Trophoblast cell (in vitro differentiated cells and primary cell): ENCODE measurements around the gene BSND.

Experiments
- DNase-seq, 2 donors: peaks; one replicate each; pipeline ENCODE4 v3.0.0-alpha.2; 2016
- H2AFZ ChIP-seq: 2 replicates; pipeline ENCODE4 v1.6.1; 2013; ENCODE audit warnings: low read length, moderate library complexity, mild to moderate bottlenecking; ENCODE audit not compliant: insufficient read depth, poor library complexity
- H2AK5ac ChIP-seq: 2 replicates; pipeline ENCODE4 v1.6.1; 2013; ENCODE audit warnings: mild to moderate bottlenecking, low read length
- H2BK120ac ChIP-seq: 2 replicates; pipeline ENCODE4 v1.6.1; 2013; ENCODE audit warnings: low read length, mild to moderate bottlenecking, moderate library complexity; ENCODE audit not compliant: insufficient read depth, poor library complexity
- H2BK12ac ChIP-seq: 2 replicates; pipeline ENCODE4 v1.6.1; 2013; ENCODE audit warnings: mild to moderate bottlenecking, low read length, moderate library complexity
- H2BK5ac ChIP-seq: 2 replicates; pipeline ENCODE4 v1.6.1; 2013; ENCODE audit warnings: low read length, low read depth, moderate library complexity, mild to moderate bottlenecking; ENCODE audit not compliant: poor library complexity
- H3K14ac ChIP-seq: 2 replicates; pipeline ENCODE4 v1.6.1; 2013; ENCODE audit warnings: mild to moderate bottlenecking, low read length
- H3K18ac ChIP-seq: 2 replicates; pipeline ENCODE4 v1.6.1; 2013; ENCODE audit warnings: mild to moderate bottlenecking, low read length
- H3K23ac ChIP-seq: 2 replicates; pipeline ENCODE4 v1.6.1; 2013; ENCODE audit warnings: low read length
- H3K27ac ChIP-seq: 2 replicates; pipeline ENCODE4 v1.5.1; 2013; ENCODE audit warnings: low read depth, mild to moderate bottlenecking, inconsistent platforms, low read length, moderate library complexity
- H3K27me3 ChIP-seq: 2 replicates; pipeline ENCODE4 v1.6.1; 2013; ENCODE audit warnings: inconsistent platforms, mild to moderate bottlenecking, low read length, moderate library complexity; ENCODE audit not compliant: insufficient read depth
- H3K36me3 ChIP-seq, 2 experiments: 1 replicate in 1 of 2; 2 replicates in 1 of 2; pipeline ENCODE4 v1.6.1; 2013; ENCODE audit warnings: low read length in 2 of 2, mild to moderate bottlenecking in 2 of 2, moderate library complexity in 1 of 2; ENCODE audit not compliant: insufficient read depth in 2 of 2, control insufficient read depth in 1 of 2
- H3K4ac ChIP-seq: 2 replicates; pipeline ENCODE4 v1.6.1; 2013; ENCODE audit warnings: low read depth, mild to moderate bottlenecking, low read length, moderate library complexity
- H3K4me1 ChIP-seq, 2 experiments: 1 replicate in 1 of 2; 2 replicates in 1 of 2; pipeline ENCODE4 v1.6.1; 2013; ENCODE audit warnings: low read length in 2 of 2, mild to moderate bottlenecking in 2 of 2, moderate library complexity in 1 of 2; ENCODE audit not compliant: insufficient read depth in 2 of 2, control insufficient read depth in 1 of 2
- H3K4me2 ChIP-seq: 2 replicates; pipeline ENCODE4 v1.6.1; 2013; ENCODE audit warnings: inconsistent platforms, mild to moderate bottlenecking, low read length, moderate library complexity
- H3K4me3 ChIP-seq: 2 replicates; pipeline ENCODE4 v1.5.1; 2013; ENCODE audit warnings: mild to moderate bottlenecking, low read depth, low read length, inconsistent platforms
- H3K79me1 ChIP-seq: one replicate; pipeline ENCODE4 v1.6.1; 2013; ENCODE audit warnings: low read length
- H3K79me2 ChIP-seq: 2 replicates; pipeline ENCODE4 v1.6.1; 2013; ENCODE audit warnings: low read length, mild to moderate bottlenecking; ENCODE audit not compliant: control insufficient read depth, insufficient read depth, poor library complexity
- H3K9ac ChIP-seq: 2 replicates; pipeline ENCODE4 v1.6.1; 2013; ENCODE audit warnings: mild to moderate bottlenecking, low read length
- H3K9me3 ChIP-seq: 2 replicates; pipeline ENCODE4 v1.6.1; 2013; ENCODE audit warnings: low read depth, mild to moderate bottlenecking, control low read depth, inconsistent platforms, low read length; ENCODE audit not compliant: insufficient read depth
- H4K12ac ChIP-seq: 2 replicates; pipeline ENCODE4 v1.6.1; 2013; ENCODE audit warnings: low read depth, mild to moderate bottlenecking, low read length, moderate library complexity
- H4K8ac ChIP-seq: 2 replicates; pipeline ENCODE4 v1.6.1; 2013; ENCODE audit warnings: low read depth, mild to moderate bottlenecking, low read length, moderate library complexity
- H4K91ac ChIP-seq: one replicate; pipeline ENCODE4 v1.6.1; 2013; ENCODE audit warnings: low read depth, mild to moderate bottlenecking, low read length, moderate library complexity
- WGBS: extraction: QIAGEN DNeasy Blood & Tissue Kit; methylation state at CpG from one replicate; pipeline ENCODE4 v1.1.7; 2013; ENCODE audit warnings: missing lambda C conversion rate; ENCODE audit not compliant: insufficient read length, insufficient coverage; ENCODE audit errors: extremely low coverage; 5-methylcytosine and 5-hydroxymethylcytosine counted together

The BSND gene

GRCh38 chr1:55054396-55054795 is 55.7 kb downstream of the BSND start:
- WGBS, result no CpG with 5 or more reads among the region's 5 CpGs

GRCh38 chr1:55055084-55055882 is 56.5 kb downstream of the BSND start:
- Histone ChIP-seq H3K4me2 (no peak overlapping the region), H2AFZ (no peak overlapping the region), H4K12ac (no peak overlapping the region), H3K9ac (no peak overlapping the region), H3K14ac (no peak overlapping the region), H3K4me3 (no peak overlapping the region), H3K79me2 (no peaks in the 10 kb centered on the region), H3K23ac (no peak overlapping the region), H3K9me3 (peaks cover 3% of the 10 kb centered on the region), H3K79me1 (no peaks in the 10 kb centered on the region), H3K18ac (no peak overlapping the region), H2BK5ac (no peak overlapping the region), H3K27me3 (no peaks in the 10 kb centered on the region), H3K27ac (no peak overlapping the region), H4K91ac (no peak overlapping the region), H4K8ac (no peak overlapping the region), H2AK5ac (no peak overlapping the region), H3K4ac (no peak overlapping the region), H2BK12ac (no peak overlapping the region), H3K36me3 (no peaks in the 10 kb centered on the region), H2BK120ac (no peak overlapping the region), H3K4me1 (peaks cover 6% of the 10 kb centered on the region in 2 experiments)
- no CpG with 5 or more reads among the region's 12 CpGs for WGBS
- peak; percentile 93 to 98 for DNase-seq

More at GRCh38 chr1:55054396-55054795, 55.7 kb downstream of the BSND start:
- peaks cover 6% of the 10 kb centered on the region in 2 experiments for H3K4me1 ChIP-seq
- H4K91ac ChIP-seq, result no peak overlapping the region
- H3K36me3 ChIP-seq, result no peaks in the 10 kb centered on the region
- peaks cover 3% of the 10 kb centered on the region for H3K9me3 ChIP-seq
- no peak for DNase-seq
- no peak overlapping the region for H3K9ac ChIP-seq
- H3K4me2 ChIP-seq, result no peak overlapping the region
- H2BK120ac ChIP-seq, result no peak overlapping the region
- no peak overlapping the region for H3K23ac ChIP-seq
- no peaks in the 10 kb centered on the region for H3K79me1 ChIP-seq
- H3K14ac ChIP-seq, result no peak overlapping the region
- H3K4ac ChIP-seq, result no peak overlapping the region
- no peak overlapping the region for H4K12ac ChIP-seq
- no peak overlapping the region for H2BK12ac ChIP-seq
- H2BK5ac ChIP-seq, result no peak overlapping the region
- H3K27ac ChIP-seq, result no peak overlapping the region
- H3K4me3 ChIP-seq, result no peak overlapping the region
- H2AK5ac ChIP-seq, result no peak overlapping the region
- H3K79me2 ChIP-seq, result no peaks in the 10 kb centered on the region
- no peak overlapping the region for H2AFZ ChIP-seq
- H4K8ac ChIP-seq, result no peak overlapping the region
- H3K18ac ChIP-seq, result no peak overlapping the region
- H3K27me3 ChIP-seq, result no peaks in the 10 kb centered on the region

- H3K14ac ChIP-seq, result no peak overlapping the region
- H3K23ac ChIP-seq, result no peak overlapping the region
- no peak overlapping the region for H3K27ac ChIP-seq
- H3K36me3 ChIP-seq, result no peaks in the 10 kb centered on the region
- no peak overlapping the region for H2BK5ac ChIP-seq
- H2AFZ ChIP-seq, result no peak overlapping the region
- H2BK120ac ChIP-seq, result no peak overlapping the region
- no peak overlapping the region for H2BK12ac ChIP-seq
- no peaks in the 10 kb centered on the region for H3K79me1 ChIP-seq
- no peak overlapping the region for H3K18ac ChIP-seq
- no peak overlapping the region for H4K12ac ChIP-seq
- H3K9ac ChIP-seq, result no peak overlapping the region
- no peak overlapping the region for H4K8ac ChIP-seq
- no peaks in the 10 kb centered on the region for H3K27me3 ChIP-seq
- H4K91ac ChIP-seq, result peak overlapping the region; percentile 55
- no peak for DNase-seq
- H3K4me3 ChIP-seq, result no peak overlapping the region
- H3K4me1 ChIP-seq, result peaks cover 6% of the 10 kb centered on the region in 2 experiments
- no peak overlapping the region for H3K4me2 ChIP-seq
- H3K9me3 ChIP-seq, result peaks cover 3% of the 10 kb centered on the region
- no CpG with 5 or more reads among the region's 42 CpGs for WGBS
- no peak overlapping the region for H3K4ac ChIP-seq
- no peaks in the 10 kb centered on the region for H3K79me2 ChIP-seq
- H2AK5ac ChIP-seq, result no peak overlapping the region
Observed at GRCh38 chr1:55055951-55056631, 57.4 kb downstream of the BSND start.

GRCh38 chr1:55056632-55056992 is 57.9 kb downstream of the BSND start:
- Histone ChIP-seq H3K27me3 (no peaks in the 10 kb centered on the region), H3K4me3 (no peak overlapping the region), H3K79me2 (no peaks in the 10 kb centered on the region), H3K4me2 (no peak overlapping the region), H3K79me1 (no peaks in the 10 kb centered on the region), H3K4ac (no peak overlapping the region), H3K27ac (no peak overlapping the region), H2BK5ac (no peak overlapping the region), H4K8ac (no peak overlapping the region), H4K12ac (no peak overlapping the region), H3K14ac (no peak overlapping the region), H3K23ac (no peak overlapping the region), H2AFZ (no peak overlapping the region), H4K91ac (no peak overlapping the region), H3K4me1 (peaks cover 6% of the 10 kb centered on the region in 2 experiments), H3K9me3 (peaks cover 3% of the 10 kb centered on the region), H2BK12ac (no peak overlapping the region), H3K18ac (no peak overlapping the region), H2AK5ac (no peak overlapping the region), H2BK120ac (no peak overlapping the region), H3K9ac (no peak overlapping the region), H3K36me3 (no peaks in the 10 kb centered on the region)
- no CpG with 5 or more reads among the region's 20 CpGs for WGBS
- DNase-seq, result peak in 1 of 2 donors; percentile 60
